B cell (primary cell): ENCODE data around the gene CD300LG.

Experiments
- EZH2 ChIP-seq: IDR thresholded peaks from 2 replicates; pipeline ENCODE4 v1.6.1; 2012; ENCODE audit warnings: borderline replicate concordance, low read depth, mild to moderate bottlenecking, moderate library complexity, low read length; ENCODE audit not compliant: insufficient read depth, poor library complexity, severe bottlenecking
- TF ChIP-seq, protein P1 (sequence below): fragments of 200-600 bp; IDR thresholded peaks from one replicate; pipeline ENCODE4 v1.8.0; 2022; ENCODE audit warnings: antibody characterized with exemption, mild to moderate bottlenecking

DNA sequence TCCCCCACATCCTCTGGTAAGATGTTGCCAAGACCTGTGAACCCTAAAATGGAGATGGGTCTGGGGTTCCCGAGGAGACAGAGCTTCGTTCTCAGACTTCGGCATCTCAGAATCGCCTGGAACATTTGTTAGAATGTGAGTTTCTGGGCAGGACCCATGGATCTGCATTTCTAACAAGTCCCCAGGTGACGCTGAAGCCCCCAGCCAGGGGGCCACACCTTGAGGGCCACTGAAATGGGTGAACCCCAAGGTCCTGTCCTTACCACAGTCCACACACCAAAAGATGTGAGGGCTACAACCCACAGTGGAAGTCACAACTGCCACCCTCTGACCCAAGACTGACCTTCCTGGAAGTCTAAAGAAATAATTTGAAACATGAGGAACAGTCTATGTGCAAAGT lies 28.0 kb upstream of the CD300LG start:
- TF ChIP-seq, protein P1, sequence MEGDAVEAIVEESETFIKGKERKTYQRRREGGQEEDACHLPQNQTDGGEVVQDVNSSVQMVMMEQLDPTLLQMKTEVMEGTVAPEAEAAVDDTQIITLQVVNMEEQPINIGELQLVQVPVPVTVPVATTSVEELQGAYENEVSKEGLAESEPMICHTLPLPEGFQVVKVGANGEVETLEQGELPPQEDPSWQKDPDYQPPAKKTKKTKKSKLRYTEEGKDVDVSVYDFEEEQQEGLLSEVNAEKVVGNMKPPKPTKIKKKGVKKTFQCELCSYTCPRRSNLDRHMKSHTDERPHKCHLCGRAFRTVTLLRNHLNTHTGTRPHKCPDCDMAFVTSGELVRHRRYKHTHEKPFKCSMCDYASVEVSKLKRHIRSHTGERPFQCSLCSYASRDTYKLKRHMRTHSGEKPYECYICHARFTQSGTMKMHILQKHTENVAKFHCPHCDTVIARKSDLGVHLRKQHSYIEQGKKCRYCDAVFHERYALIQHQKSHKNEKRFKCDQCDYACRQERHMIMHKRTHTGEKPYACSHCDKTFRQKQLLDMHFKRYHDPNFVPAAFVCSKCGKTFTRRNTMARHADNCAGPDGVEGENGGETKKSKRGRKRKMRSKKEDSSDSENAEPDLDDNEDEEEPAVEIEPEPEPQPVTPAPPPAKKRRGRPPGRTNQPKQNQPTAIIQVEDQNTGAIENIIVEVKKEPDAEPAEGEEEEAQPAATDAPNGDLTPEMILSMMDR, result no peak
- no peak for TF ChIP-seq EZH2
